ENCODE measurements around the gene AMER2.

AMER2 gene

DNA sequence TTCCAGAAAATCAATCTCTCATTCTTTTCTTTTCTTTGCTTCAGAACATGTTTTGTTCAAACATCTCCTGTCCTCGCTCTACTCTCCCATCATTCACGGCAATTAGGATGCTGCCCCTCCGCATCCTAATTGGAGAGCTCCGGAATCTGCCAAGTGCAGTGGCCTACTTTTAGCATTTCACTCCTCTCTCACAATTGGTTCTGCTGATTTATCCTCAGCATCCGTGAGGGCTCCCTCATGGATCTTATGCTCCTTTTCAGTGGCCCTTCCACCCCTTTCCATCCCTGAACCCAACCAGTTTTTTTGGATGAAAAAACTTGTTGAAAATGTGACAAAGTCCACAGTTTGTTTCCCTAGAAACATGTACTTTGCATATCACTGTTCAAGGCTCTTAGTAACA lies 22.4 kb downstream of the AMER2 start:
- no peak for TF ChIP-seq NFIC (IDR thresholded peaks at IDR 0.05)
- TF ChIP-seq RAD21 (IDR thresholded peaks at IDR 0.05; ENCODE audit: low read depth) = no peak
- TF ChIP-seq FOXM1 (IDR thresholded peaks at IDR 0.05; ENCODE audit: borderline replicate concordance, low read depth) = no peak

DNA sequence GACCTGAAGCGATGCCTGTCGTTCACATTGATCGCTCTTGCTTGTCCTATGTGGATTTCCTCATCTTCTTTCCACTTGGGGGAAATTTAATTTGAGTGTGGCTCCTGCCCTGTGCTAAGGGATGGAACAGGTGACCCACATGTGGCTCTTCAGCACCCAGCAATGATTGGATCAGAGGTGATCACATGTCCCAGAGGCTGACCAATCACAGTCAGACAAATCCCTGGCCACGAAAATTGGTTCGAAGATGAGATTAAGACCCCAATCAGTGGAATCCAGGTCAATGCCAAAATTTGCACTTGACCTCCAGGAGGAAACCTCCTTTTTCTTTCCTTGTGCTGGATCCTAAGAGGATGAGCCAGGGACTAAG lies 23.7 kb downstream of the AMER2 start:
- TF ChIP-seq RAD21 (IDR thresholded peaks at IDR 0.05; ENCODE audit: low read depth) (no peak), EP300 (IDR thresholded peaks at IDR 0.05; ENCODE audit: borderline replicate concordance) (no peak), EGR1 (IDR thresholded peaks at IDR 0.05) (no peak), YY1 (IDR thresholded peaks at IDR 0.05; ENCODE audit: low read depth) (no peak), TEAD4 (IDR thresholded peaks at IDR 0.05) (no peak)
- TF ChIP-seq, protein P1, sequence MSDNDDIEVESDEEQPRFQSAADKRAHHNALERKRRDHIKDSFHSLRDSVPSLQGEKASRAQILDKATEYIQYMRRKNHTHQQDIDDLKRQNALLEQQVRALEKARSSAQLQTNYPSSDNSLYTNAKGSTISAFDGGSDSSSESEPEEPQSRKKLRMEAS (IDR thresholded peaks at IDR 0.05) = no peak
- TF ChIP-seq, protein P2, sequence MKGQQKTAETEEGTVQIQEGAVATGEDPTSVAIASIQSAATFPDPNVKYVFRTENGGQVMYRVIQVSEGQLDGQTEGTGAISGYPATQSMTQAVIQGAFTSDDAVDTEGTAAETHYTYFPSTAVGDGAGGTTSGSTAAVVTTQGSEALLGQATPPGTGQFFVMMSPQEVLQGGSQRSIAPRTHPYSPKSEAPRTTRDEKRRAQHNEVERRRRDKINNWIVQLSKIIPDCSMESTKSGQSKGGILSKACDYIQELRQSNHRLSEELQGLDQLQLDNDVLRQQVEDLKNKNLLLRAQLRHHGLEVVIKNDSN (IDR thresholded peaks at IDR 0.05) = no peak

DNA sequence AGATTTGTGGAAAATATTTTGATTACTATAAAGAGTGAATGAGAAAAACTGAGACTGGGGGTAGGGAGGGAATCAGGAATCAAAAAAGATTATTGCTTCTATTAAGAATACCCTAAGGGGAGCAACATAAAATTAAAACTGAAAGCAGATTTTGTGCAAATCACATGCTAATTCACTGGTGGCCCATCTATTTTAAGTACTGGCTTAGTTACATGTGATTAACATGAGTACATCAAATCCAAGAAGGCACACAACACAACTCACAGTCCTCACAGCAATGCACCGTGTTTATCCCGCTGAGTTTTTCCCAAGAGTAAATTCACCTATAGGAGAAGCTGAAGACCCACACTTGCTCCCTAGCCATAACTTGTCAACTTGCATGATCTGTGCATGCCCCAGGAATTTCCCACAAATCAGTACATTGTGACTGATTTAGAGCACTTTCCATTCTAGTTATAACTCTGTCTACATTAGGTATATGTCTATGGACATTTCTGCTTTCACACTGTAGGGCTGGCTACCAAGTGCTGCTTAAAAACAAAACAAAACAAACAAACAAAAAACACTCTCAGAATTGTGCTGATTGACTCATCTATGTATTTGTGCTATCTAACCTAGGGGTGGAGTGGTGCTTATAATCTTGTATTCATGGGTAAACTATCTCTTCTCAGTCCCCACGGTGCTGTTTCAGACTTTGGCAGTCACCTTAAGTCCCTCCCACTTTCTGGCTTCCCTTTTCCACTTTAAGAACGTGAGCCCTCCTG lies 24.3 kb downstream of the AMER2 start:
- TF ChIP-seq, protein P1 (IDR thresholded peaks at IDR 0.05) = no peak
- TF ChIP-seq TCF12 (IDR thresholded peaks at IDR 0.05; ENCODE audit: low read depth) (no peak), YY1 (IDR thresholded peaks at IDR 0.05; ENCODE audit: low read depth) (no peak), RAD21 (IDR thresholded peaks at IDR 0.05; ENCODE audit: low read depth) (no peak)
- TF ChIP-seq, protein P3, sequence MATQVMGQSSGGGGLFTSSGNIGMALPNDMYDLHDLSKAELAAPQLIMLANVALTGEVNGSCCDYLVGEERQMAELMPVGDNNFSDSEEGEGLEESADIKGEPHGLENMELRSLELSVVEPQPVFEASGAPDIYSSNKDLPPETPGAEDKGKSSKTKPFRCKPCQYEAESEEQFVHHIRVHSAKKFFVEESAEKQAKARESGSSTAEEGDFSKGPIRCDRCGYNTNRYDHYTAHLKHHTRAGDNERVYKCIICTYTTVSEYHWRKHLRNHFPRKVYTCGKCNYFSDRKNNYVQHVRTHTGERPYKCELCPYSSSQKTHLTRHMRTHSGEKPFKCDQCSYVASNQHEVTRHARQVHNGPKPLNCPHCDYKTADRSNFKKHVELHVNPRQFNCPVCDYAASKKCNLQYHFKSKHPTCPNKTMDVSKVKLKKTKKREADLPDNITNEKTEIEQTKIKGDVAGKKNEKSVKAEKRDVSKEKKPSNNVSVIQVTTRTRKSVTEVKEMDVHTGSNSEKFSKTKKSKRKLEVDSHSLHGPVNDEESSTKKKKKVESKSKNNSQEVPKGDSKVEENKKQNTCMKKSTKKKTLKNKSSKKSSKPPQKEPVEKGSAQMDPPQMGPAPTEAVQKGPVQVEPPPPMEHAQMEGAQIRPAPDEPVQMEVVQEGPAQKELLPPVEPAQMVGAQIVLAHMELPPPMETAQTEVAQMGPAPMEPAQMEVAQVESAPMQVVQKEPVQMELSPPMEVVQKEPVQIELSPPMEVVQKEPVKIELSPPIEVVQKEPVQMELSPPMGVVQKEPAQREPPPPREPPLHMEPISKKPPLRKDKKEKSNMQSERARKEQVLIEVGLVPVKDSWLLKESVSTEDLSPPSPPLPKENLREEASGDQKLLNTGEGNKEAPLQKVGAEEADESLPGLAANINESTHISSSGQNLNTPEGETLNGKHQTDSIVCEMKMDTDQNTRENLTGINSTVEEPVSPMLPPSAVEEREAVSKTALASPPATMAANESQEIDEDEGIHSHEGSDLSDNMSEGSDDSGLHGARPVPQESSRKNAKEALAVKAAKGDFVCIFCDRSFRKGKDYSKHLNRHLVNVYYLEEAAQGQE (IDR thresholded peaks at IDR 0.05; ENCODE audit: low read depth) = no peak

DNA sequence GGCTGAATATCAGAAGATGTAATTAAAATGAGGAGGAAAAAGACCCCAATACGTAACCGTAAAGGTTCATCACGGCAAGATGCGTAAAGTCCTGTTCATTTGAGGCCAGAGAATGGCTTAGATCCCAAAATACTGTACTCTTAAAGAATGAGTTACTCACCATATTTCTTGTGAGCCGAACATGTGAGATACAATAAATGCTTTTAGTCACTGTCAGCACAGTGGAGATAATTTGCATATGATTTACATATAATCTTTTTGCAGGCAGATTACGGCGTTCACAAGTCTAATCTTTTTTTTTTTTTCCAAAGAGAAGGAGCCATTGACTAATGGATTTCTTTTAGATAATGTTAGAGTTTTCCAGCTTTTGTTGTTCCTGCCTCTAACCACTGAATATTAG lies 28.4 kb downstream of the AMER2 start:
- no peak for TF ChIP-seq NFIC (IDR thresholded peaks at IDR 0.05)
- TF ChIP-seq RAD21 (IDR thresholded peaks at IDR 0.05; ENCODE audit: low read depth) = no peak
- no peak for TF ChIP-seq YY1 (IDR thresholded peaks at IDR 0.05; ENCODE audit: low read depth)
- TF ChIP-seq TCF12 (IDR thresholded peaks at IDR 0.05; ENCODE audit: low read depth) = no peak
- no peak for TF ChIP-seq CEBPB (IDR thresholded peaks at IDR 0.05)
- TF ChIP-seq CREB1 (IDR thresholded peaks at IDR 0.05; ENCODE audit: low read depth) = no peak

DNA sequence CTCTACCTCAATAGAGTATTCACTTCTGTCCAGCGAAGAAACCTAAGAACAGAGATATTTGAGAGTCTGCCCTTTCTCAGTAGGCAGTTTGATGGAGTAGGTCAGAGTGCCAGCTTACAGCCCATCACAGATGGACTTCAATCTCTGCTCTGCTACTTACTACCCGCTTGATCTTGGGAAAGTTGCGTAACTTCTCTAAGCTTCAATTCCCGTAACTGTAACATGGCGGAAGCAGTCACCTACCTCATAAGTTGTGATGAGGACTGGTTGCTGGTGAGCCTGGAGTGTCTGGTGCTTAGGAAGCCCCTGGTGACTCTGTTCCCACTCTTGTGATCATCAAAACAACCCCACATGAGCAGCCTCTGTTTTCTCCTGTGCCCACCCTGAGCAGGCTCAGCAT lies 31.0 kb downstream of the AMER2 start:
- TF ChIP-seq YY1 (IDR thresholded peaks at IDR 0.05; ENCODE audit: low read depth) = no peak
- TF ChIP-seq EP300 (IDR thresholded peaks at IDR 0.05; ENCODE audit: borderline replicate concordance) = no peak
- TF ChIP-seq EGR1 (IDR thresholded peaks at IDR 0.05) = no peak
- TF ChIP-seq, protein P1 (IDR thresholded peaks at IDR 0.05) = no peak
- TF ChIP-seq RAD21 (IDR thresholded peaks at IDR 0.05; ENCODE audit: low read depth) = no peak
- TF ChIP-seq NFIC (IDR thresholded peaks at IDR 0.05) = no peak

DNA sequence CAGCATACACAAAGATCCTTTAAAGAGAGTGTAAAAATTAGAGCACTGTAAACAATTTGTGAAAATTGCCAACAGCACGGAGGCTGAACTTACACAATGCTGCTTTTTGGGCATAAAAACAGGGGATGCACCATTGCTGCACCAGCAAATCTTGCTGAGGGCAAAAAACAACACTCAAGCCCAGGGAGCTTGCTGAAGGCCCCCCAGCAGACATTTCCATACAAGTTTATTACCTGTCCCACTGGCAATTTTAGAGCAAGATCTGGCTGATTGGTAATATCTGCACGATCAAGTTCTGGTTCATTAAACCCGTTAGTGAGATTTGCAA lies 34.3 kb downstream of the AMER2 start:
- TF ChIP-seq EP300 (IDR thresholded peaks at IDR 0.05; ENCODE audit: borderline replicate concordance) (no peak), YY1 (IDR thresholded peaks at IDR 0.05; ENCODE audit: low read depth) (no peak), FOXM1 (IDR thresholded peaks at IDR 0.05; ENCODE audit: borderline replicate concordance, low read depth) (no peak)
- TF ChIP-seq, protein P3 (IDR thresholded peaks at IDR 0.05; ENCODE audit: low read depth) = no peak
- TF ChIP-seq, protein P2 (IDR thresholded peaks at IDR 0.05) = no peak

All from Ishikawa (cell line).